ENCODE measurements around the gene KATNIP.
"Not testable (repeated sequence)": the region's sequence is repeated elsewhere in the genome, so short reads cannot be mapped to it uniquely, and the experiment has no call there.

The KATNIP gene

GRCh38 chr16:27538528-27538927 is 11.4 kb upstream of the KATNIP start:
- DNase-seq (ENCODE audit: low read depth): no peak

- no peak for DNase-seq (ENCODE audit: low read depth)
Measured at GRCh38 chr16:27539120-27539519, 10.8 kb upstream of the KATNIP start.

GRCh38 chr16:27539636-27540035 is 10.3 kb upstream of the KATNIP start:
- no peak for DNase-seq (ENCODE audit: low read depth)

- DNase-seq (ENCODE audit: low read depth): no peak
Measured at GRCh38 chr16:27543801-27544200, 6.1 kb upstream of the KATNIP start.

GRCh38 chr16:27544671-27545070 is 5.3 kb upstream of the KATNIP start:
- DNase-seq (ENCODE audit: low read depth): no peak

GRCh38 chr16:27547134-27547533 is 2.8 kb upstream of the KATNIP start:
- DNase-seq (ENCODE audit: low read depth): peak; percentile 57

GRCh38 chr16:27547851-27548250 is 2.1 kb upstream of the KATNIP start:
- DNase-seq (ENCODE audit: low read depth): no peak

- DNase-seq (ENCODE audit: low read depth): no peak
Measured at GRCh38 chr16:27549464-27549745, 539 bp upstream of the KATNIP start.

- no peak for DNase-seq (ENCODE audit: low read depth)
Measured at GRCh38 chr16:27550582-27550920, 607 bp downstream of the KATNIP start.

GRCh38 chr16:27551036-27551435 is 1.1 kb downstream of the KATNIP start:
- no peak for DNase-seq (ENCODE audit: low read depth)

- no peak for DNase-seq (ENCODE audit: low read depth)
Measured at GRCh38 chr16:27556471-27556870, 6.5 kb downstream of the KATNIP start.

- DNase-seq (ENCODE audit: low read depth): no peak
Measured at GRCh38 chr16:27558434-27558833, 8.5 kb downstream of the KATNIP start.

GRCh38 chr16:27558932-27559331 is 9.0 kb downstream of the KATNIP start:
- DNase-seq (ENCODE audit: low read depth): no peak

GRCh38 chr16:27561216-27561615 is 11.3 kb downstream of the KATNIP start:
- no peak for DNase-seq (ENCODE audit: low read depth)

- DNase-seq (ENCODE audit: low read depth): no peak
Measured at GRCh38 chr16:27564224-27564623, 14.3 kb downstream of the KATNIP start.

- no peak for DNase-seq (ENCODE audit: low read depth)
Measured at GRCh38 chr16:27566417-27566816, 16.5 kb downstream of the KATNIP start.

- peak; percentile 4 for DNase-seq (ENCODE audit: low read depth)
Measured at GRCh38 chr16:27568077-27568476, 18.1 kb downstream of the KATNIP start.

- not testable (repeated sequence) for DNase-seq (ENCODE audit: low read depth)
Measured at GRCh38 chr16:27570986-27571385, 21.0 kb downstream of the KATNIP start.

- DNase-seq (ENCODE audit: low read depth): no peak
Measured at GRCh38 chr16:27571433-27572326, 21.7 kb downstream of the KATNIP start.

GRCh38 chr16:27572711-27573110 is 22.8 kb downstream of the KATNIP start:
- DNase-seq (ENCODE audit: low read depth): peak; percentile 46

- no peak for DNase-seq (ENCODE audit: low read depth)
Measured at GRCh38 chr16:27576729-27577128, 26.8 kb downstream of the KATNIP start.

GRCh38 chr16:27579087-27579980 is 29.4 kb downstream of the KATNIP start:
- peak; percentile 22 for DNase-seq (ENCODE audit: low read depth)

GRCh38 chr16:27582883-27583282 is 32.9 kb downstream of the KATNIP start:
- DNase-seq (ENCODE audit: low read depth): no peak
